Osteocyte (in vitro differentiated cells): ENCODE data around the gene RASL12. TPM values are rescaled to one million over a fixed set of nuclear protein-coding genes. Genes with fewer than 3 reads are reported as not detected.
A peak's percentile ranks its signal among the peaks of the same experiment; 100 is the strongest.

ENCODE experiments used
- DNase-seq: peaks from one replicate; pipeline ENCODE4 v3.0.0; 2021; ENCODE audit warnings: mixed read lengths; ENCODE audit not compliant: unreplicated experiment; ENCODE audit errors: extremely low spot score
- H3K27ac Mint-ChIP-seq: one replicate; pipeline ENCODE4 v1.8.0; 2021; ENCODE audit warnings: mild to moderate bottlenecking, mixed read lengths; ENCODE audit not compliant: unreplicated experiment
- H3K27me3 Mint-ChIP-seq: one replicate; pipeline ENCODE4 v1.8.0; 2021; ENCODE audit warnings: mixed read lengths; ENCODE audit not compliant: unreplicated experiment
- H3K36me3 Mint-ChIP-seq: one replicate; pipeline ENCODE4 v1.8.0; 2021; ENCODE audit warnings: mixed read lengths; ENCODE audit not compliant: unreplicated experiment
- H3K4me1 Mint-ChIP-seq: one replicate; pipeline ENCODE4 v1.8.0; 2021; ENCODE audit warnings: mixed read lengths; ENCODE audit not compliant: unreplicated experiment
- H3K4me3 Mint-ChIP-seq: one replicate; pipeline ENCODE4 v1.8.0; 2021; ENCODE audit warnings: mild to moderate bottlenecking, moderate library complexity, mixed read lengths; ENCODE audit not compliant: unreplicated experiment
- H3K9me3 Mint-ChIP-seq: one replicate; pipeline ENCODE4 v1.8.0; 2021; ENCODE audit warnings: mixed read lengths; ENCODE audit not compliant: unreplicated experiment
- CTCF ChIP-seq: fragments of 200-600 bp; sonication (generic); IDR thresholded peaks from 2 replicates; pipeline ENCODE4 v1.5.0; 2021; ENCODE audit warnings: antibody characterized with exemption, mild to moderate bottlenecking, moderate library complexity
- total RNA-seq: library from RNA; stranded (reverse); gene quantifications from 2 replicates; pipeline ENCODE4 v1.2.1, GENCODE V29; 2021

Gene RASL12
- total RNA-seq, 1 donor from 2014 or later = 0.78 TPM

GRCh38 chr15:65086680-65087111 is 18.9 kb upstream of the RASL12 start:
- peaks cover 35% of the 10 kb centered on the region for H3K4me1 Mint-ChIP-seq
- no peaks in the 10 kb centered on the region for H3K36me3 Mint-ChIP-seq
- peaks cover 23% of the 10 kb centered on the region for H3K27me3 Mint-ChIP-seq
- H3K27ac Mint-ChIP-seq = no peak overlapping the region
- DNase-seq = no peak
- no peaks in the 10 kb centered on the region for H3K9me3 Mint-ChIP-seq
- no peak overlapping the region for H3K4me3 Mint-ChIP-seq
- TF ChIP-seq CTCF = no peak

- Mint-ChIP-seq H3K27me3 (peaks cover 24% of the 10 kb centered on the region), H3K4me1 (peaks cover 35% of the 10 kb centered on the region), H3K4me3 (no peak overlapping the region), H3K36me3 (no peaks in the 10 kb centered on the region), H3K27ac (no peak overlapping the region), H3K9me3 (no peaks in the 10 kb centered on the region)
- DNase-seq = no peak
- peak; percentile 50 for TF ChIP-seq CTCF
Observed at GRCh38 chr15:65085990-65086679, 18.3 kb upstream of the RASL12 start.

- H3K4me1 Mint-ChIP-seq = peaks cover 35% of the 10 kb centered on the region
- H3K9me3 Mint-ChIP-seq = no peaks in the 10 kb centered on the region
- no peaks in the 10 kb centered on the region for H3K36me3 Mint-ChIP-seq
- no peak overlapping the region for H3K4me3 Mint-ChIP-seq
- no peak for TF ChIP-seq CTCF
- DNase-seq = no peak
- no peak overlapping the region for H3K27ac Mint-ChIP-seq
- H3K27me3 Mint-ChIP-seq = peaks cover 31% of the 10 kb centered on the region
Observed at GRCh38 chr15:65085207-65085753, 17.5 kb upstream of the RASL12 start.

GRCh38 chr15:65084500-65085206 is 16.9 kb upstream of the RASL12 start:
- H3K27ac Mint-ChIP-seq = no peak overlapping the region
- no peaks in the 10 kb centered on the region for H3K36me3 Mint-ChIP-seq
- DNase-seq = no peak
- no peak for TF ChIP-seq CTCF
- H3K9me3 Mint-ChIP-seq = no peaks in the 10 kb centered on the region
- H3K4me1 Mint-ChIP-seq = peaks cover 35% of the 10 kb centered on the region
- H3K4me3 Mint-ChIP-seq = no peak overlapping the region
- H3K27me3 Mint-ChIP-seq = peaks cover 31% of the 10 kb centered on the region

- TF ChIP-seq CTCF = peak; percentile 62
- peaks cover 34% of the 10 kb centered on the region for H3K27me3 Mint-ChIP-seq
- H3K27ac Mint-ChIP-seq = no peak overlapping the region
- no peaks in the 10 kb centered on the region for H3K9me3 Mint-ChIP-seq
- DNase-seq = no peak
- no peaks in the 10 kb centered on the region for H3K36me3 Mint-ChIP-seq
- H3K4me1 Mint-ChIP-seq = peaks cover 33% of the 10 kb centered on the region
- no peak overlapping the region for H3K4me3 Mint-ChIP-seq
Observed at GRCh38 chr15:65083262-65083701, 15.5 kb upstream of the RASL12 start.
